ENCODE measurements around the gene VSTM4. TPM values are rescaled to one million over a fixed set of nuclear protein-coding genes. Genes with fewer than 3 reads are reported as not detected.

VSTM4 gene
- polyA plus RNA-seq, 1 of the 3 experiments (the other 2 are of a cell fraction), result 0.39 TPM

DNA sequence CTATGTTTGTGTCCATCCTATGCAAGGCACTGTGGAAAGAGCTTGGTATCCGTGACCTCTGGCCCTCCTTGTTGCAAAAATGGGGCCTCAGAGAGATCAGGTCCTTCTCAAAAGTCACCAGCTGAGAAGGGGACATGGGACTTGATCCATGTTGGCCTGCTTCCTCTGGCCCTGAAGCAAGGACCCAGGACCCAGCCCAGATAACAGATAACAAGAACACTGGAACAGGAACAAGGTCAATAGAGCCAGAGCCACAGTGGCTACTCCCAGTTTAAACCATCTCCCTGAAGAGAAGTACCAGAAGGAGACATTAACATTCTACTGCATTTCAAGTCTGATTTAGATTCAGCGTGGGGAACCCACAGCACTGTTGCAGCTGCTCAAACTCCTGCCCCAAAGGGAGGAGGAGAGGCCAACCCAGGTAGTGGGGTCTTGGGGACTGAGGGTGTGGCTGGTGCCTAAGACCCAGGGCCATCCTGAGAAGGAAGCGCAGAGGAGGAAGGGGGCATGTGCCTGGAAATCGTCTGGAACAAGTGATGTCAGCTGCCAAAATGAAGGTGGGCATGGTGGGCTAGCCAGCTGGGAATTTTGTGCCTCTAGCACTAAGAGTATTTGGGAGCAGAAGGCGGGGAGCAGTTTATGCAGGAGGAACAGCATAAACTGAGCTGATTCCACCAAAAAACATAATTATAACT lies 61.2 kb downstream of the VSTM4 start (continued):
- no peak for TF ChIP-seq EP300 (IDR thresholded peaks at IDR 0.05; ENCODE audit: borderline replicate concordance in 1 of 2, low read depth in 1 of 2, low read length in 1 of 2)
- no peak for TF ChIP-seq MAX (IDR thresholded peaks at IDR 0.05; ENCODE audit: low read depth)
- TF ChIP-seq NFIC (IDR thresholded peaks at IDR 0.05; ENCODE audit: borderline replicate concordance), result no peak

- Histone ChIP-seq H3K27me3 (ENCODE audit: insufficient read depth) (no peaks in the 10 kb centered on the region), H3K9me3 (no peaks in the 10 kb centered on the region), H3K27ac (ENCODE audit: low read depth in 2 of 2, low read length in 1 of 2) (no peak overlapping the region), H4K20me1 (ENCODE audit: insufficient read depth) (no peaks in the 10 kb centered on the region), H3K36me3 (replicated peaks in 1 of 2; ENCODE audit: control insufficient read depth in 1 of 2, insufficient read depth in 2 of 2, low read length in 1 of 2) (no peaks in the 10 kb centered on the region), H3K4me1 (ENCODE audit: control insufficient read depth in 1 of 2, insufficient read depth in 2 of 2, low read depth in 1 of 2, low read length in 1 of 2) (peaks cover 0 to 36% of the 10 kb centered on the region in 2 experiments; a peak in 2 of 4 replicates), H2AFZ (ENCODE audit: low read depth) (no peak overlapping the region), H3F3A (replicated peaks; ENCODE audit: insufficient read depth) (no peaks in the 10 kb centered on the region), H3K4me2 (no peak overlapping the region), H3K79me2 (ENCODE audit: insufficient read depth) (no peaks in the 10 kb centered on the region), H3K9me2 (no peaks in the 10 kb centered on the region), H3K4me3 (ENCODE audit: low read depth in 2 of 2, low read length in 1 of 2) (no peak overlapping the region), H3K9ac (no peak overlapping the region)
- no peak for DNase-seq
- CTCF ChIA-PET, result interaction anchor here (0.8 kb wide), 1 partner anchor 17 kb away, joined by 3 read pairs; no protein-coding TSS in a partner anchor
- 43% methylated on average over 9 of the region's 11 CpGs for WGBS (ENCODE audit: low lambda C conversion rate)
- no peak for TF ChIP-seq FOXM1 (IDR thresholded peaks at IDR 0.05; ENCODE audit: low read depth)
- no peak for TF ChIP-seq USF1 (IDR thresholded peaks at IDR 0.05; ENCODE audit: borderline replicate concordance, low read depth)
- POLR2A ChIA-PET, result no interaction called here
These were observed 62.0 kb downstream of the VSTM4 start for GRCh38 chr10:49053053-49053997.

- H3K79me2 ChIP-seq (ENCODE audit: insufficient read depth), result no peaks in the 10 kb centered on the region
- H3K4me1 ChIP-seq (ENCODE audit: control insufficient read depth in 1 of 2, insufficient read depth in 2 of 2, low read depth in 1 of 2, low read length in 1 of 2), result peaks cover 0 to 36% of the 10 kb centered on the region in 2 experiments; a peak in 2 of 4 replicates
- no peak overlapping the region for H3K27ac ChIP-seq (ENCODE audit: low read depth in 2 of 2, low read length in 1 of 2)
- CTCF ChIA-PET, result no interaction called here
- no peak overlapping the region for H3K4me2 ChIP-seq
- DNase-seq, result no peak
- H3K9ac ChIP-seq, result no peak overlapping the region
- POLR2A ChIA-PET, result no interaction called here
- no peak overlapping the region for H2AFZ ChIP-seq (ENCODE audit: low read depth)
- H4K20me1 ChIP-seq (ENCODE audit: insufficient read depth), result no peaks in the 10 kb centered on the region
- H3K4me3 ChIP-seq (ENCODE audit: low read depth in 2 of 2, low read length in 1 of 2), result no peak overlapping the region
- H3K36me3 ChIP-seq (replicated peaks in 1 of 2; ENCODE audit: control insufficient read depth in 1 of 2, insufficient read depth in 2 of 2, low read length in 1 of 2), result no peaks in the 10 kb centered on the region
- no peaks in the 10 kb centered on the region for H3K9me2 ChIP-seq
- H3K27me3 ChIP-seq (ENCODE audit: insufficient read depth), result no peaks in the 10 kb centered on the region
- no peaks in the 10 kb centered on the region for H3K9me3 ChIP-seq
- 12% methylated on average over 1 of the region's 1 CpG for WGBS (ENCODE audit: low lambda C conversion rate)
- H3F3A ChIP-seq (replicated peaks; ENCODE audit: insufficient read depth), result no peaks in the 10 kb centered on the region
- TF ChIP-seq, protein P1, sequence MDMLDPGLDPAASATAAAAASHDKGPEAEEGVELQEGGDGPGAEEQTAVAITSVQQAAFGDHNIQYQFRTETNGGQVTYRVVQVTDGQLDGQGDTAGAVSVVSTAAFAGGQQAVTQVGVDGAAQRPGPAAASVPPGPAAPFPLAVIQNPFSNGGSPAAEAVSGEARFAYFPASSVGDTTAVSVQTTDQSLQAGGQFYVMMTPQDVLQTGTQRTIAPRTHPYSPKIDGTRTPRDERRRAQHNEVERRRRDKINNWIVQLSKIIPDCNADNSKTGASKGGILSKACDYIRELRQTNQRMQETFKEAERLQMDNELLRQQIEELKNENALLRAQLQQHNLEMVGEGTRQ (IDR thresholded peaks at IDR 0.05; ENCODE audit: borderline replicate concordance, low read depth, low read length), result no peak
- TF ChIP-seq MEF2A (IDR thresholded peaks at IDR 0.05; ENCODE audit: borderline replicate concordance, low read depth) (no peak), FOSL2 (IDR thresholded peaks at IDR 0.05; ENCODE audit: borderline replicate concordance, low read depth) (no peak), TEAD4 (IDR thresholded peaks at IDR 0.05; ENCODE audit: borderline replicate concordance, insufficient read depth) (no peak), SIN3A (IDR thresholded peaks at IDR 0.05; ENCODE audit: borderline replicate concordance, low read depth, low read length) (no peak), ZBTB33 (IDR thresholded peaks at IDR 0.05; ENCODE audit: borderline replicate concordance, low read depth) (no peak), TAF1 (IDR thresholded peaks at IDR 0.05; ENCODE audit: borderline replicate concordance, low read depth, low read length) (no peak), REST (IDR thresholded peaks at IDR 0.05; ENCODE audit: low read depth, low read length) (no peak)
These were observed 63.3 kb downstream of the VSTM4 start for GRCh38 chr10:49052069-49052468.
